GM19025 (cell line): Measurements from ENCODE around the gene NUDT16L1.

ENCODE experiments used
- ATAC-seq: cut with Tn5 transposase; IDR thresholded peaks from one replicate; pipeline ENCODE4 v1.9.1; 2021; ENCODE audit warnings: mild to moderate bottlenecking, low read depth, moderate library complexity; ENCODE audit not compliant: unreplicated experiment

Gene NUDT16L1

GRCh38 chr16:4745274-4745569, 51.9 kb downstream of the NUDT16L1 start:
- no peak for ATAC-seq
